Endothelial cell of umbilical vein (primary cell): Measurements from ENCODE around the gene VSTM2B.

Experiments used
- CTCF ChIP-seq, 2 donors: IDR thresholded peaks; 1 replicate in 1 of 2; 2 replicates in 1 of 2; pipeline ENCODE4 v1.5.1; 2011; ENCODE audit warnings: low read length in 2 of 2, mild to moderate bottlenecking in 2 of 2, moderate library complexity in 2 of 2, control low read depth in 1 of 2, inconsistent platforms in 1 of 2, low read depth in 1 of 2; ENCODE audit not compliant: insufficient read depth in 1 of 2; ENCODE audit errors: extremely low read depth in 1 of 2
- POLR2A ChIP-seq: IDR thresholded peaks from 2 replicates; pipeline ENCODE4 v1.6.1; 2012; ENCODE audit warnings: low read depth, mild to moderate bottlenecking, control low read depth, low read length

GRCh38 chr19:29565171-29565570 lies 39.4 kb downstream of the VSTM2B start:
- TF ChIP-seq CTCF (IDR thresholded peaks at IDR 0.05; ENCODE audit: extremely low read depth in 1 of 2, insufficient read depth in 1 of 2, low read depth in 1 of 2, low read length in 2 of 2) (no peak), POLR2A (no peak)
